ENCODE data around the gene AP1G1.

Gene AP1G1

DNA sequence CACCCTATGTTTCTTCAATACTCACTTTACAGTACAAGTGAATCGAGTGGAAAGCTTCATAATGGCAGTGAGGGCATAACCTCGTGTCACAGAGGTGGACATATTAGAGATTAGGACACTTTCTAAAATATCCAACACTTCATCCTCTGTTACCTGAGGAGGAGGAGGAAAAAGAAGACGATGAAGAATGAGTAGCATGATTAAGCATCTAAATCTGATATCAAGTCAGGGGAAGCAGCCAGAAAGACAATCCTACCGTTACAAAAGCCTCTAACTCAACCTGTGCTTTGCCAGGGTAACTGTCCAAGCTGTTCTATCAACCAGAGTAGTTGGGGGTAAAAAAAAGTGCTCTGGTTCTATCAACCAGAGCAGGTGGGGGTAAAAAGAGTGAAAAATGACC, 60.4 kb downstream of the AP1G1 start:
- DNase-seq, result no peak

DNA sequence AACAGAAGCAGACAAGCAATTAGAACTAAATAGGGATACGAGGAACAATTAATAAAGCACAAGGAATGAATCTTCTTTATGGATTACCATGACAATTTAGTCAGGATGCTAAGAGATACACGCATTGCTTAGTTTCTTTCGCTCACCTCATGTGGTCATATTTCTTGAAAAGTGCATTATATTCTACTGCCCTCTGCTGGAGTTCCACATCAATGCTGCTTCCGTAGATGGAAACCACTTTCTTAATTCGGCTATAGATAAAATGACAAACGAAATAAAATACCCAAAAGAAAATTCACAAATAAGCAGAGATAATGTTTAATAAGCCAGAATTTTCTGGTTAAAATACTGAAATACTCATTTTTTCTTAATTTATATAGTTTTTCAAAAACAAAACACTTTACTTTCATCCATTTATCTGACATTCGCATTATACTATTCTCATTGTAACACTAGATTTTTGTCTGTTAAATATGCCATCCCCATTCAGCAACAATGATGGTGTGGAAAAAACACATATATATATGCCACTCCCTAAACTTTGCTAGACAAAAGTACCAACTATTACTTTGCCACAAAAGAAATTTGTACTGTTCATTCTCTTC, 62.1 kb downstream of the AP1G1 start:
- DNase-seq, result no peak

DNA sequence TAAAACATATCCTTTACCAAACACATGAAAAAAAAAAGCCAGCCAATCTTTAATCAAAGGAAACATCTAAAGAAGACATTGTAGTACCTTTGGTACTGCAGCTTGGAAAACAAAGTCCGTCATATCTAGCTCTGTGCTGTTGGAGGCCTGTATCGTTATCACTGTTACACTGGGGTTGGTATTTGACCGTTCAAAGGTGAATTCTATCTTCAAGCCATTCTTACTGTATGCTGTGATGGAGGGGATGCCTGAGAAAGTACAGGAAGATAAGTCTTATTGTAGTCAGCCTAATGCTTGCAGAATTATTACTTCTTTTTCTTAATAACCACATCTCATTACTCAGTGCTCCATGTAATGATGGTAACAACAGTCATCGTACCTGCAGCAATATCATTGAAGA, 69.8 kb downstream of the AP1G1 start:
- no peak for DNase-seq

- DNase-seq, result no peak
Observed at GRCh38 chr16:71737501-71737900, 71.1 kb downstream of the AP1G1 start.

DNA sequence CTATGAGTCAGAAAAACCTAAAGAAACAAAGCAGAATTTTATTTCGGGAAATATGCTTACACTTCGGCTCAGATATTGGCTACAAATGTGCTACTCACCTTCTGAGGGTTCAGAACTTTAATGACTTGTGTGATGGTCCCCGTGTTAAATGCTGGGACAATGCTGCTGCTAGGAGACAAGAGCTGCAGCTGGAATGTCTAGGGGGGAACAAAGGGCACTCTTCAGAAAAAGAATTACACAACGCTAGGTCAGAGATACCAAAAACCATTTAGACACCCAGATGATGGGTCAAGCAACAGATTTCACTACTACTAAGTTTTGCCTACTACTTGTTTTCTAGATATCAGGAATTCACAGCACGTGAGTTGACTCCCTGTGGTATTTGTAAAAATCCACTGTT, 74.1 kb downstream of the AP1G1 start:
- DNase-seq, result no peak

DNA sequence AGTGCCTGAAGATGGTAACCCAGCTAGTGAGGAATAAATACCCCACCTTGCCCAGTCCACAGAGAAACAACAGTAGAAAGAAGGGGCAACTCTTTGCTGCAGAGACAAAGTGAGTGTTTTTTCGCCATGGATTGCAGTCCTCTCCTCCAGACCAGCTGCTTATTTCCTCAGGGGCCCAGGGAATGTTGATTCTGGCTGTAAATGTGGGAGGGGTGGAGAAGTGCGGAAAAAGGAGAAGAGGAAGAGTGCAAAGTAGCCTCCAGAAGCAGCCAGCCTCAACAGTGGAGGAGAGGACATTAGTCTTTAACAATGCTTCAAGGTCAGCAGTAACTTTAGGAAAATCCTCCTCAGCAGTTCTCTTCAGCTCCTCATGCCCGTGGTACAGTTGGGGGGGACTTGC, 76.0 kb downstream of the AP1G1 start:
- DNase-seq, result no peak

DNA sequence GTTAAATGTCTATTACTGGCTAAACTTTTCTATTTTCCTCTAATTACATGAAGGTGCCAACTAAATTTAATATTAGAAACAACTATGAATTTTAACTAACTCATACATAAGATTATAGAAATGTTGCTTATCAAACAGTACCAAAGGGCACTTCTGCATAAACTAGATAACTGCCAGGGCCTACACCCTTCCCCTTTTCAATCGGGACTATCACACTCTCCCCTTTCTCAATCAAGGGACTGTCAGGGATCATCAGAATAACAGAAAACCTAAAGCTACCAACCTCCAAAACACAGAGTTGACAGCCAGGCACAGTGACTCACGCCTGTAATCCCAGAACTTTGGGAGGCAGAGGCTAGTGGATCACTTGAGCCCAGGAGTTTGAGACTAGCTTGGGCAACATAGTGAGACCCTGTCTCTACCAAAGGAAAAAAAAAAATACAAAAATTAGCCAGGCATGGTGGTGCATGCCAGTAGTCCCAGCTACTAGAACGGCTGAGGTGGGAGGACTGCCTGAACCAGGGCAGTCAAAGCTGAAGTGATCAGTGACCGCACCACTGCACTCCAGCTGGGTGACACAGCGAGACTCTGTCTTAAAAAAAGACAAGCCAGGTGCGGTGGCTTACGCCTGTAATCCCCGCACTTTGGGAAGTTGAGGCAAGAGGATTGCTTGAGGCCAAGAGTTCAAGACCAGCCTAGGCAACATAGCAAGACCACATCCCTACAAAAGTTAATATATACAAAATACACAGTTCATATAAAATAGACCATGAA, 80.9 kb downstream of the AP1G1 start:
- no peak for DNase-seq

- no peak for DNase-seq
Observed at GRCh38 chr16:71726476-71727315, 81.9 kb downstream of the AP1G1 start.

- DNase-seq, result no peak
Observed at GRCh38 chr16:71724320-71724751, 84.3 kb downstream of the AP1G1 start, which contains the start of gene PHLPP2. Gene PHLPP2 (minus strand): TSS chr16:71724701. CDS start chr16:71714795, 9,906 bp downstream.

DNA sequence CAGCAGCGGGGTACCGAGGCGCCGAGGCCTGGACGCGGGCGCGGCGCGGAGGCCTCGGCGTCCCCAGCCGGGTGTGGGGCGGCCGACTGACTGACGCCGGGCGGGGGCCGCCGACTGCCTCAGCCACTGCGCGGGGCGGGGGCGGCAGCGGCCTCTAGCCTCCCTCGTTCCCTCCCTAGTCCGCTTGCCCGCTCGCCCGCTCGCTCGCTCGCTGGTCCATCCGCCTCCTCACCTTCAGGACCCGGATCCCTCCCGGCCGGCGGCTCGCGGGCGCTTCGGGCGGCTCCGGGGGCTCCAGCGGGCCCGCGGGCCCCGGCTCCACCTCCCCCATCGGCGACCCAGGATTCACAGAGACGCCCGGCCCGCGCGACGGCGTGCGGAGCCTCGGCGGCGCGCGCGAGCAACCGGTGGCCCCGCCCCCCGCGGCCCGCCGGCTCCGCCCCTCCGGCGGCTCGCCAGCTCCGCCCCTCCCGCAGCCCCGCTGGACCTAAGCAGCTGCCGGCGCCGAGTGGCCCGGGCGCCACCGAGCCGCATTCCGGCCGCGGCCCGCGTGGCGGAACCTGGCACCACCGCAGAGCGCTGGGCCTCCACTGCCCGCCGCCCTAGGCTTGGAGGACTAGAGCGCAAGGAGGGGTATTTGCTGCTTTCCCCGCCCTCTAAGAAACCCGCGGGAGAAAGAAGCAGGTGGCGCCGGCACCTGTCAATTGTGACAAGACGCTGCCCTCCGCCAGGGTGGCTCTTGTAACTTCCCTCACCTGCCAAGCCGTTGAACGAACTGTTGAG, 84.9 kb downstream of the AP1G1 start:
- peak; percentile 76 for DNase-seq

DNA sequence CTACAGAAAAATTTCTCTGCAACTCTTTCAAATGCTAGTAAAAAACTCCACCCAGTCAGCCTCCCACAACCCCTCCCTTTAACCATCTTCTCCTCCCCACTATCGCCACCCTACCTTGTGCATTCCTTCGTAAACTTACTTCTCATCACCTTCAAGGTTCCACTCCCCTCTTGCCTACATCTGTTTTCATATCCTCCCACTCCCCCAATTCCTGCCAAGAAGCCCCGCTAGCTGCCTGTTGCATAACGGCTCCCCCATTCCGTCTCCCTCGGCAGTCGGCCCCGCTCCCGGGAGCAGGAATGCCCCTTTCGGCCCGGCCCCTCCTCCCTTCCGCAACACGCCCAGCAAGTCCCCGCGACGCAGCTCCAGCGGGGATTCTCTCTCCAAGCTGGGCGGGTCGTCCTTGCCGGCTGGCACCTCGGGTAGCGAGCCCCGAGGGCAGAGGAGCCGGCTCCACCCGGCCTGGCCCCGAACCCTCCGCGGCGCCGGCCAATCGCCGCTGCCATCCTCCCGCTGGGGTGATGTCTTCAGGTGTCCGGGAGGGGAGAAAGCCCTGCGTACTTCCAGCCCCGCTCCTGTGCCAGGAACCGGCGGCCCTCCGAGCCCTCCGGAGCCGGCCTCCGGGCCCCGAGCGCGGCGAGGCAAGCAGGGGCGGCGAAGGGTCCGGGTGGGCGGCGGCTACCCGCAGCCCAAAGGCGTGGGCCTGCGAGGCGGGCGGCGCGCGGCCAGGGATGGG, 85.7 kb downstream of the AP1G1 start:
- DNase-seq, result peak; percentile 28

- DNase-seq, result no peak
Observed at GRCh38 chr16:71721066-71721740, 87.4 kb downstream of the AP1G1 start.

GRCh38 chr16:71712501-71712900, 96.1 kb downstream of the AP1G1 start:
- DNase-seq, result no peak

- DNase-seq, result no peak
Observed at GRCh38 chr16:71711789-71712188, 96.8 kb downstream of the AP1G1 start.

- no peak for DNase-seq
Observed at GRCh38 chr16:71709229-71709781, 99.3 kb downstream of the AP1G1 start.

GRCh38 chr16:71708696-71709095, 99.9 kb downstream of the AP1G1 start:
- no peak for DNase-seq

- DNase-seq, result no peak
Observed at GRCh38 chr16:71707199-71707598, 101.4 kb downstream of the AP1G1 start.

DNA sequence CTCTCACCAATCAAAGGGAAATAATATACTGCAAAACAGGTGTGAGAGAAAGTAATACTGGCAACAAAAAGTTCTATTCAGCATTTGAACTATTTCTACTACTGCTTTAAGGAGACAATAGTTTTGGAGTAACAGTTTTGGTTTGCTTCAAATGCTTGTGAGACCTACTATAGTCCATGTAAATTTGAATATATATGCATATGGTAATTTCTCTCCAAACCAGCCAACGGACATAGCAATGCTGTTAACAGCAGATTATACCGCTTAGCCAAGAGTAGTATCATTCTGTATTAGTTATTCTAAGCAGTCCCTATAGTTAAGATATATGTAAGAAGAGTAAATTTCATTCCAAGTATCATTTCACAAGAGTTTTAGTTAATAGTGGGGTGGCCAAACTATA, 102.6 kb downstream of the AP1G1 start:
- no peak for DNase-seq

GRCh38 chr16:71703333-71703732, 105.3 kb downstream of the AP1G1 start:
- DNase-seq, result no peak

- no peak for DNase-seq
Observed at GRCh38 chr16:71700831-71701230, 107.8 kb downstream of the AP1G1 start.

DNA sequence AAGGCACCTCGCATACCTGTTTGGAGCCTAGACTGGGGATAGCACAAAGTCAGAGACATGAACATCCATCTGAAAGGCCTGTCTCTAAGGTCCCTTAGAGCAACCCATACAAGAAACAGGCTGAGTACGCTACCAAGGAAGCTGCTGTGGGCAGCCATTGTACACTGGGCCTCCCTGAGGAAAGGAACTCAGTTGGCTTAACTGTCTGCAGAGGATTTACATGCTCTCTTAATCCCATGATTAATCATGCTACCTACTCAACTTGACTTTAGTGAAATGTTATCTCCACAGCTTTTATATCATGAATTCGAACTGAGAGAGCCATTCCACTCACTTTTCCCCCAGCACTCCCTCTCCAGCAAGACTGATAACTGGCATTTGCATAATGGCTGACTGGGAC, 110.1 kb downstream of the AP1G1 start:
- DNase-seq, result no peak
